ENCODE data around the gene MTG2. TPM values are rescaled to one million over a fixed set of nuclear protein-coding genes. Genes with fewer than 3 reads are reported as not detected.

Gene MTG2
- total RNA-seq, 1 donor from 2014 or later = 33.4 TPM

GRCh38 chr20:62217913-62218773 is 35.3 kb downstream of the MTG2 start:
- intact Hi-C loops (cut with micrococcal nuclease) = no loop called here

- intact Hi-C loops (cut with micrococcal nuclease) = no loop called here
Observed at GRCh38 chr20:62219101-62219991, 36.5 kb downstream of the MTG2 start.

- intact Hi-C loops (cut with micrococcal nuclease) = no loop called here
Observed at GRCh38 chr20:62219992-62220665, 37.3 kb downstream of the MTG2 start, which contains the start of gene HRH3. HRH3 (minus strand) TSS chr20:62220278; CDS start chr20:62219970, 308 bp downstream.

GRCh38 chr20:62220666-62221568 is 38.1 kb downstream of the MTG2 start:
- intact Hi-C loops (cut with micrococcal nuclease) = no loop called here

- intact Hi-C loops (cut with micrococcal nuclease) = no loop called here
Observed at GRCh38 chr20:62222266-62222850, 39.5 kb downstream of the MTG2 start.

- intact Hi-C loops (cut with micrococcal nuclease) = no loop called here
Observed at GRCh38 chr20:62222972-62223371, 40.1 kb downstream of the MTG2 start.

GRCh38 chr20:62223571-62223970 is 40.7 kb downstream of the MTG2 start:
- intact Hi-C loops (cut with micrococcal nuclease) = no loop called here

GRCh38 chr20:62224113-62224855 is 41.5 kb downstream of the MTG2 start:
- intact Hi-C loops (cut with micrococcal nuclease) = no loop called here

- intact Hi-C loops (cut with micrococcal nuclease) = no loop called here
Observed at GRCh38 chr20:62225026-62225425, 42.2 kb downstream of the MTG2 start.

GRCh38 chr20:62225820-62226635 is 43.2 kb downstream of the MTG2 start:
- intact Hi-C loops (cut with micrococcal nuclease) = no loop called here

- intact Hi-C loops (cut with micrococcal nuclease) = no loop called here
Observed at GRCh38 chr20:62226707-62227590, 44.1 kb downstream of the MTG2 start.

- intact Hi-C loops (cut with micrococcal nuclease) = no loop called here
Observed at GRCh38 chr20:62227591-62227976, 44.8 kb downstream of the MTG2 start.

GRCh38 chr20:62227977-62228958 is 45.4 kb downstream of the MTG2 start:
- intact Hi-C loops (cut with micrococcal nuclease) = no loop called here

GRCh38 chr20:62228982-62229545 is 46.2 kb downstream of the MTG2 start:
- intact Hi-C loops (cut with micrococcal nuclease) = no loop called here

GRCh38 chr20:62229667-62230066 is 46.8 kb downstream of the MTG2 start:
- intact Hi-C loops (cut with micrococcal nuclease) = no loop called here

GRCh38 chr20:62230276-62230675 is 47.4 kb downstream of the MTG2 start:
- intact Hi-C loops (cut with micrococcal nuclease) = no loop called here
